ENCODE measurements around the gene ZNF526.

ZNF526 gene

DNA sequence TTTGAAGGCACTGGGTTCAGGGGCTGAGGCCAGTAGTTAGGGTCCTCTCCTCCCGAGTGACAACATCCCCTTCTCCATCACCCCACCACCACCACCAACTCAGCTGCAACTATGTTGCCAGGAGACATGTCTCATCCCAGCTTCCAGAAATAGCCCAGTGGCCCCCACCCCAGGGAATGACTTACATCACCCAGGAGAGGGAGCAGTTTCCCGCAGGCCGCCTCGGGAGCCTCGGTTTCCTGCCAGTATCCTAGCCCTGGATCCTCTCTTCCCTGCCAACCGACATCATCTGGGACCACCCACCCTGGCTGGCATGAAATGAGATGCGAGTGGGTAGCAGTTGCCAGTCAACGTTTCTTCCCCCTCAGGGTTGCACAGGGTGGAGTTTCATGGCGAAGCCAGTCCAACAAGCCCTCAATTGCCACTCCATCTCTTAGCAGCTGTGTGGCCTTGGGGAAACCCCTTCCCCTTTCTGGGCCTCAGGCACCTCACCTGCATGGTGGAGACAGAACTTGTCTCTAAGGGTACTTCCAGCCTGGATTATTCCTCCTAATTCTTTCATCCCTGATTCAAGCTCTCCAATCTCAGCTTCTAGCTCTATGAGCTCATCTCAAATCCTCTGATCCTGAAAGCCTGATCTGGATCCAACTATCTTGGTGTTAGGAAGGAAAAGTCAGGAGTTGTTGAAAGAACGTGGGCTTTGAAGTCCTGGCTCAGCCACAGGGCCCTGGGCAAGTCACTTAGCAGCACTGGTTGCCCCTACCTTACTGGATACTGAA, 26.2 kb downstream of the ZNF526 start:
- FAIRE-seq (no peak), DNase-seq (ENCODE audit: low spot score) (peak; percentile 55)

DNA sequence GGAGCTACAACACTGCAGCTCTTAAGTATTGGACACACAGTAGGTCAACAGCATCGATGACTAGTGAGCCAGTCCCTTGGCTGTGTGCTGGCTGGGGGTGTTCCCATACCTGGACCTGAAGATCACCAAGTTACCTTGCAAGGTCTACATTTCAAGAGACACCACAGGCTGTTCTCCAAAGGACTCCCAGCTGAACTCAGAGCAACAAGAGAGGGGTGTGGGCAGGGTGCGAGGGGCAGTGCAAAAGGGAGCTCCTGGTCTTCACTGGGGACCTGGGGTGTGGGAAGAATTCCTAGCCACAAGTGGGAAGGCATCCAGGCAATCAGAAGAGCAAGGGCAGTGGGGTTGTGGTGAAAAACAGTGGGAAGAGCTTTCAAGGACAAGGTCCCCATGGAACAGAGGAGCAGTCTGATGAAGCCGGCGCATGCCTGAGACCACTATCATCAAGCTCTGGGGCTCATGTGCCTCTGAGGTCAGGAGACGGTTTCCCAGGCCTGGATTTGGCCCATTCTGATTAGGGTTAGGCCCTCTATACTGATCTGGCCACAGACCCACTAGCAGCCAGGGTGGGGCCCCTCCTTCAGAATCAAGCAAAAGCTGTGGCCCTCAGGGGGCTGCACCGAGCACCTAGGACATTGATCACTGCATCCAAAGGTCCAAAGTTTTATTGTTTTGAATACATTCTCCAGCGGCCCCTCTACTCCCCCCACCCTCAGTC, 27.0 kb downstream of the ZNF526 start:
- DNase-seq (ENCODE audit: low spot score) (no peak), FAIRE-seq (no peak)

DNA sequence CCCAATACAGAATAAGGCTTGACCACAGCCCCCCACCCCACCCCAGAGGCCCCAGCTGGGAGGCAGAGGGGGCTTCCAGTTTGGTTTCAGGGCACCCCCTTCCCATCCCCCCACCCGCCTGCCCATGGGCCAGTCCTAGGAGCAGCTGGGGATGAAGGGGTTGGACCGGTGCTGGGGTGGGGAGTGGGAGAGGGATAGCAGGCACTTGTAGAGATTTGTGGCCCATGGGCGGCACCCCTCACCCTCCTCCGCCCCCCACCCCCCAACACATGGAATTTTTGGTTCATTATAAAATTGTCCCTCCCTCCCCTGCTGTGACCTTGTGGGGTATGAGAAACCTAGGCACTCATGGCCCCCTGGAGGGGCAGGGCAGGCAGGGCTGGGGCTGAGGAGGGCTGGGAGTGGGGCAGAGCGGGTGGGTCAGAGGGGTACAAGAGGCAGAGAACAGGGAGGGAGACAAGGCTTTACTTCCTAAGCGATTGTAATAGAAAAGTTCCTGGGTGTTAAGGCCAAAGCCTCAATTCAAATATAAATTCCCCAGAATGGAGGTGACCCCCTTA, 27.6 kb downstream of the ZNF526 start:
- DNase-seq (ENCODE audit: low spot score), result no peak

DNA sequence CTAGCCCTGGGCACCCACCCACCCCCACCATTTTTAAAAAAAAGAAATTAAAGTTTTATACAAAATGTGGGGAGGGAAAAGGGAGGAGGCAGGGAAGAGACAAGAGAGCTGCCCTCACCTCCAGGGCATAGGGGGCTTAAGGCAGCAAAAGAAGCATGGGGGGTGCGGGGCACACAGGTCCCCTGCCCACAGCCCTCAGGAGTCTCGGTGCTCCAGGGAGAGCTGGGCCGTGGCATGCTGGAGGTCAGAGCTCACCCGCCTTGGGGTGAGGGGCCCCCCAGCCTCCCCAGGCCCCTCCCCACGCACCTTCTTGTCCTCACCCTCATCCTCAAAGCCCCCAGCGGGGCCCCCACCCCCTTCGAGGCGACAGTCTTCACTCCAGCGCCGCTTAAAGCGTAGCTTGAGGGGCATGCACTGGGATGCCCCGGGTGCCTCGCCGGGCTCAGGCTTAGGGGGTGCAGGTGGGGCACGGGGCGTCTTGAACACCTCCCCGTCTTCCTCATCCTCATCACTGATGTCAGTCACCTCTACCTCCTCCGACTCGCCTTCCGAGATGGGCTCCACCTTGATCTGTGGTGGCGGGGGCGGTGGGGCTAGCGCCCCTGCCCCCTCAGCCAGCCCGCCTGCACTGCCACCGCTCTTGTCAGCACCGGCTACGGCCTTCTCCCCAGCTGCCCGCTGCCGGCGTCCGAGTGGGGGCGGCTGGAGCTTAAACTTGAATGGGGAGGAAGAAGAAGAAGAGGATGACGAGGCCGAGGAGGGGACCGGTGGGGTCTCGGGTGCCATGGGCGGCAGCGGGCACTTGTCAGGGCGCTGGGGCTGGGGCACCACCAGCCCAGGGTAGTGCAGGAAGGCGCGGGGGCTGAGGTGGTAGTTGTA, 28.4 kb downstream of the ZNF526 start:
- FAIRE-seq (no peak), DNase-seq (ENCODE audit: low spot score) (no peak)

More for the DNA sequence above, 27.6 kb downstream of the ZNF526 start:
- FAIRE-seq, result no peak

DNA sequence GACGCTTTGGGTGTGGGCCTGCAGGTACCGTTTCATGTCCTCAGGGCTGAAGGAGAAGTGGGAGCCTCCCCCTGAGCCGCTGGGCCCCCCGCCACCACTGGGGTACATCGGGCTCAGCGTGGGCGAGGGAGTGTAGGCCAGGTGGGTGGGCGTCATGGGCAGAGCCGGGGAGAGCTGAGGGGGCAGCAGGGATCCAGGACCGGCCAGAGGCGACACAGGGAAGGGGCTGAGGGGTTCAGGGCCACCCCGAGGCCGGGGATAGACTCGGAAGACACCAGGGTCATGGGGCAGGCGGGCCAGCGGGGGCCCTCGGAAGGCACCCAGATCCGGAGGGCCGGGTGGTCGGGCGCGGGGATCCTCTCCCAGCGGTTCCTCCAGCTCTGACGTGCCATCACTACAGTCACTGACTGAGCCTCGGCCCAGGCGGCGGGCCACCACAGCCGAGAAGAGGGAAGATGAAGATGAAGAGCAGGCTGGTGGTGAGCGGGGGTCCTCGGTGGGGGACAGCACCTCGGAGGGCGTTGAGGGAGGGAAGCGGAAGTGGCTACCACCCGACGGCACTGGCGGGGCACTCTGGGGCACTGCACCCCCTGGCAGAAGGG, 29.1 kb downstream of the ZNF526 start:
- DNase-seq (ENCODE audit: low spot score), result no peak
- no peak for FAIRE-seq

DNA sequence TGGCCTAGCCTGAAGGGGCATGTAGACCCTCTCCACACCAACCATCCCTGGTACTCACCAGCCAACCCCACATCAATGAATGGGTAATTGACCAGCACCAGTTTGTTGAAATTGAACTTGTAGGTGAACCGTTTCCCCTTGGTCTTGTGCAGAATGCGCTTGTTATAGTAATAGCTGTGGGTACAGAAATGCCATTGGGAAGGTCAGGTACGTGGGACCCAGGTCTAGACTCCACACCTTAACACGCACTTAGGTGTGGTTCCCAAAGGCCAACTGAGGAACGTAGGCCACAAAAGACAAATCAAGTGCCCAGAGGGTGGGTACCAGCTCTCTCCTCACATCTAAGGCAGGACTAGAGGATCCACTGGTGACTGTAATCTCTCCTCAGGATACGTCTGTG, 29.7 kb downstream of the ZNF526 start:
- DNase-seq (ENCODE audit: low spot score), result no peak
- no peak for FAIRE-seq

DNA sequence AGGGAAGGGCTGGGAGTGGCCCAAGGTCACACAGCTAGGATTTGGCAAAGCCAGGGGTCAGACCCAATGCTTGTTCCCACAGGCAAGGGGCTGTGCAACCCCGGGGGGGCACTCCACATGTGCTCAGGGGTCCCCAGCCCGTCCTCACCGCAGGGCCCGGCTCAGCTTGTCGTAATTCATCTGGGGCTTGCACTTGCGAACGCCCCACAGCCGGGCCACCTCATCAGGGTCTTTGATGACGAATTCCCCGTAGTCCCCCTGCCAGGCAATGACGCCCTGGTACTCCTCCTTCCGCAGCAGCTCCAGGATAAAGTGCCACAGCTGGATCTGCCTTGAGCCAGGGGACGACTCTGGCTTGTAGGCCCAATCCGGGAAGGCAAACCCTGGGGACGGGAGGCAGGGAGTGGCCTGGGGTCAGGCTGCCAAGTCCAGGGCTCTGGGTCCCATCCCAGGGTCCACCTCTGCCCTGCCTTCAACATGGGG, 30.1 kb downstream of the ZNF526 start:
- DNase-seq (ENCODE audit: low spot score) (no peak), FAIRE-seq (no peak)

DNA sequence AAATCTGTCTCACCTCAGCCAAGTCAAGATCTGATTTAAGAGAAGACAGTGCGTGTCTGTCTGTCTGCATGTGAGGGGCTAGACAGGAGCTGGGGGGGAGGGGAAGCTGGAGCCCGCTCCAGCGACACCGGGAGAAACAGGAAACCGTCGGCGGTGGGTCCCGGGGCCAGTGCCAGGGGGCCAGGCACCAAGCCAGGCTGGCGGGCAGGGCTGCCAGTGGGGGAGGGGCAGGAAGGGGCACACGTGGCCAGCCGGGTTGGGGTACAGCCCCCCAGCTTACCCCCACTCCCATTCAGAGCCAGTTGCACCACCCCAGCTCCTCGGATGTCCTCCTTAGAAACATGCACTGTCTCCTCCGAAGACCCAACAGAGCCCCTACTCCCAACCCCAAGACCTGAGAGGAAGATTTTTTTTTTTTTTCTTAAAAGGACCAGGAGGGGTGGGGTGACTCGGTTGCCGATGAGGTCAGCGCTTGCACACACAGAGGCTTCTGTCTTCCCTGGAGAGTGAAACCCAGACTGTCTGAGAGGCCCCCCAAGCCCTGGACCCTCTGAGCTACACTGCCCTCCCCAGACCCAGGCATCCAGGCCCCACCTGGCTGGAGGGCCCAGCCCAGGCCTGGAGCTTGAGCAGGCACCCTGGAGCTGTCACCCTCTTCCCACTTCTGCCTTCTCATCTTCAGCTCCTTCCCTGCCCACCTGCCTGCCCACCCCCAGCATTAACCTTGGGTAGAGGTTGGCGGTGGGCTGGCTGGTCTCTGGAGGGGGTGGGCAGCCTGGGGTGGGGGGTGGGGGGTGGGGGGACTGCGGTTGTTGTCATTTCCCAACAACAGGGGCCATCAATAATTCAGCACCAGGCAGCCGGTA, 30.8 kb downstream of the ZNF526 start:
- peak; percentile 74 for FAIRE-seq
- peak; percentile 32 for DNase-seq (ENCODE audit: low spot score)

DNA sequence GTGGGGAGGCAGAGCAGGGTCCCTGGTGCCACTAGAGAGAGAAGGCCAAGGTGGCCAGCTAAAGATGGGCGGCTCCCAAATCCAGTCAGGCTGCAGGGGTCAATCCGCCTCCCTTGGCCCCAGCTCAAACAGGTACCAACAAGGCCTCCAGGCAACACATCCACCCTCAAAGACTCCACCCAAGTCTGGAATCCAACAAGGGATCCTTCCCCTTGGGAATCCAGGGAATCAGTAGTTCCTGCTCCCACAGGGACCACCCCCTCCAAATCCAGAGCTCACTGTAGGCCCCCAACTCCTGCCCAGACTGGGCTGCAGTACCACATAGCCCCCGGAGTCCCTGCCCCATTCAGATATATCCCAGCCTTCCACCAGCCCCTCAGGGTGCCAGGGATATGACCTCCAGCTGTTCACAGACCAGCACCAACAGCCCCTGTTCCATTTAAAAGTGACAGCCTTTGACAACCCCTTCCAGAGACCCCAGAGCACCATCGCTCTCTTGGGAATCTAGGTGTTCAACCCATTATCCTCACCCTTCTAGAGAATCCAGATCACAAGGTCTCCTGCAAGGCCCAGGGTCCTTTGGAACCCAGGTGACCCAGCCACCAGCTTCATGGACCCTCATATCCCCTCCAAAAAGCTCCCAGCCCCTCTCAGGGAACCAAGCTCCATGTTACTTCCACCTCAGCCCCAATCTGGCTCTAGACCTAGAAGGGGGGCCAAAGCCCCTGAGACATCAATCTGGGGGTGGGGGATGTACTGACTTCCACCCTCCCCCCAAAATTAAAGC, 31.7 kb downstream of the ZNF526 start:
- DNase-seq (ENCODE audit: low spot score) (no peak), FAIRE-seq (no peak)

DNA sequence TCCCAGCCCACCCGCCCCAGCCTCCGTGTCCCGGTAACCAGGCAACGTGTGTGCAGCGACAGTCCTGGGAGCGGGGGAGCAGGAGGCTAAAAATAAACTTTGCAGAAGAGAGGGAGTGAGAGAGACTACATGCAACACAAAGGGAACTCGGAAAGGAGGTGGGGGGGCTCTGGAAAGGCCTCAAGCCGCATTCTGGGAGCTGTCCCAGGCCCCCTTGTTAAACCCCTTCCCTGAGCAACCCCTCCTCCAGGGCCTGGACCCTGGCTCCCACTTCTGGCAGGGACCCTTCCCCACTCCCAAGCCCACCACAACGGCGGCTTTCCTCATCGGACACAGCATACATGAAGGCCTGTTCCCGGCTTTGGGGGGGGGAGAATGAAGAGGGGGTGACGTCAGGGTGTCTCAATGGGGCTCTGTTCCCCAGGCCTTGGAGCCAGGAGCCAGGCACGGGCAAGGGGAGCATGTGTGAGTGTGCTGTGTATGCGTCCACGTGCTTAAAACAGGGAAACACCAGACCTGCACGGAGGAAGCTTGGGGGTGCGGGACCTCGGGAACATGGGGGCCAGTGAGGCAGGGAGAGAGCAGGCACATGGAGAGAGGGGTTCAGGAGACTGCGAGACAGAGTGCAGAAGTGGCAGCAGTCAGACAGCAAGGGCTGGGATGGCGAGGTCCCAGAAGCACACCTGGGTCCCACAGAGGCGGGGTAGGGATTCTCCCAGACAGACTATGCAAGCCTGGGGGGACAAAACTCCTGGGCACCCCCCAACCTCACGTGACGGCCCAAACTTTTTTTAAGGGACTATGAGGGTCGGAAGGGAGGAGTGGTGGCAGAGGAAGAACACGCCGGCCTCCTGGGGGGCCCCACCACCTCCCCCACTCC, 32.5 kb downstream of the ZNF526 start:
- DNase-seq (ENCODE audit: low spot score) (no peak), FAIRE-seq (no peak)

DNA sequence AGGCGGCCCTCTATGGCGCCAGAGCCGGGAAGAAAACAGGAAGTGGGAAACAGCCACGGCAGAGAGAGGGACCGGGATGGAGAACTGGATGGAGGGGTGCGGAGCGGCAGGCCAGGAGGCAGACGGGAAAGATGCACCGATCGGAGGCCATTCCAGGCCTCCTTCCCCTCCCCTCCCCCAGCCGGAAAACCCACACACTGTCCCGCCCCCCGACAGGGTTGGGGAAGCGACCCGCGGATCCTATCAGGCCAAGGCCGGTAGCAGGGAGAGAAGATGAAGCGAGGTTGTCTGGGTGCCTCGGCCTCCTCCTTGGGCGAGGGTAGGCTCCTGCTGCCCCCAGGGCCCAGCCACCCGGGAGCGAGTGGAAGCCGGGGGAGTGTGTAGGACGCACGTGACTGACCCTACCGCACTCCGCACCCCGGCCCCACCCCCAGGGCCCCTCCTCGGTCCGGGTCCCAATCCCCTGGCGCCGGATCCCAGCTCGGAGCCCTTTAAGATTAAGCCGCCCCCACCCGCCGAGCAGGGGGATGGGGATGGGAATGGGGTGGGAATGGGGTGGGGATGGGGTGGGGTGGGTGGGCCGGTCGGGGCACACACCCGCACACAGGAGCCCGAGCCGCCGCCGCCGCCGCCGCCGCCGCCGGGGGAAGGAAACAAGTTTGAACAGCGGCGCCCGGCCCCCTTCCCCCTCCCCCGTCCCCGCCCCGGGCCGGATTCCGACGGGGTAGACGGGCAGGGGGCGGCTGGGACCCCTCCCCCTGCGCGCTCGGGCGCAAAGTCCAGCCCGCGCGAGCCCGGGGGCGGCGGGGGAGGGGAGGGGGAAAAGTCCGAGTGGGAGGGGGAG, 33.4 kb downstream of the ZNF526 start:
- DNase-seq (ENCODE audit: low spot score) (peak; percentile 70), FAIRE-seq (no peak)

DNA sequence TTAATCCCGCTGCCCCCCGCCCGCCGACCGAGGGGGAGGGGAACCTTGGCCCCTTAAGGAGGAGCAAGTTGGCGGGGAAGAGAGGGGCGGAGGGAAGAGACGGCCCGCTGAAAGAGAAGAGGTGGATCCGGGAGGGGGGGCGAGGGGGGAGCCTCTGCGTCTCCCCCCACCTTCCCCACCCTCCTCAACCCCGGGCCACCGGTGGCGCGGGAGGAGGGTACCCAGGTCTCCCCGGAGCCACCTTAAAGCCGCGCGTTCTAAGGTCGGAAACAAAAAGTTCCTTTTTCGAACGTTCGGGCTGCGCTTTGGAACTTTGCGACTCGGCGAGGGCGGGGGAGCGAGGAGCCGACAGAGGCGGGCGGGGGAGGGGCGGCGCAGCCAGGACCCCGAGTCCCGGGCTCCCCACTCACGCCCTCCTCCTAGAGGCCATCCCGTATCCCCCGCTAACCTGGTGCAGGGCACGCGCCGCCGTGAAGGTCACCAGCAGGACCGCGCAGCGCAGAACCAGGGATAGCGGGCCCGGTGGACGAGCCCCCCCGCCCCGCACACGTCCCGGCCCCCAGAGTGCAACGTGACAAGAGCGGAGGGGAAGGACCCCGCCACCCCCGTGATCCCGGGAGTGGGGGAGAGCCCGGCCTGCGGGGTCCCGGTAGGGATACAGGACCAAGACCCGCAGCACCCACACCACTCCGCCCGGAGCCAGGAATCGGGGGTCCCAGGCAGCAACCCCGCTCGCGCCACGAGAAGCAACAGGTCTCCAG, 34.2 kb downstream of the ZNF526 start:
- DNase-seq (ENCODE audit: low spot score) (peak; percentile 69), FAIRE-seq (no peak)

DNA sequence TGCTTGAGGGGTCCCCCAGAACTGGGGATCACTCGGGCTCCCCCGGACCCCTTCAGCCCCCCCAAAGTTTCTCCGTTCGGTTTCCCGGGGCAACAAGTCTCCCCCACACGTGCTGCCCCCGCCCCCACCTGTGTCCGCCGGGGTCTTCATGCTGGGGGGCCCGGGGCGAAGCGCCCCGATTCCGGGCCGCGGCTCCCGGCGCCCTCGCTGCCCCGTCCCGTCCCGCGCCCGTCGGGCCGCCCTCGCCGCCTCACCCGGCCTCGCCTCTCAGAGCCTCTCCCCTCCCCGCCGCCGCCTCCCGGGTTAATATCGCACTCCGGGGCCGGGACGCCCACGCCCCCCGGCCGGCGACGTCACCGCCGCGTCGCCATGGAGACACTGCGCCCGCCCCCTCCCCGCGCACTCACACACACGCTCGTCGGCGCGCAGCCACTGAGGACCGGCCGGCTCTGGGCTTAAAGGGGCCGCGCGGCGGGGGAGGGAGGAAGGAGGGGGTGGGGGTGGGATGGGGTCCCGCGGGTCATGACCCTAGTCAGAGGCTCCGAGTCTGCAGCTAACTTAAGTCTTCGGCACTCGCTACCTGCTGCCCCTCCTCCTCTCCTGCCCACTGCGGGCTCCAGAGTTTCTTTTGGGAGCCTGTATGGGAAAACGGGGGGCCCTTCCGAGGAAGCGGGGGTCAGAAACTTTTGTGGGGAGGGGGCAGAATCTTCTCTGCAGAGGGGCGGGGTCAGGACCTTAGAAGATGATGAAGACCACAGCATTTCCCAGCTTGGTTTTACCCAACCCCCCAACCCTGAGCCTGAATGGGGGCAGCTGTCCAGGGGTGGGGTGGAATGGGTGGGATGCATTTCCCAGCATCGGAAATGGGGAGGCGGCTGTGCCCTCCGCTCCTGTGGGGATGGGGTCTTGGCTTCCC, 35.0 kb downstream of the ZNF526 start, which contains the start of gene ERF:
ERF (minus strand) TSS at position 279 of the 916 bp plus-strand sequence; CDS start at position 150, 129 bp downstream.
- peak; percentile 92 for FAIRE-seq
- DNase-seq (ENCODE audit: low spot score), result peak; percentile 92

DNA sequence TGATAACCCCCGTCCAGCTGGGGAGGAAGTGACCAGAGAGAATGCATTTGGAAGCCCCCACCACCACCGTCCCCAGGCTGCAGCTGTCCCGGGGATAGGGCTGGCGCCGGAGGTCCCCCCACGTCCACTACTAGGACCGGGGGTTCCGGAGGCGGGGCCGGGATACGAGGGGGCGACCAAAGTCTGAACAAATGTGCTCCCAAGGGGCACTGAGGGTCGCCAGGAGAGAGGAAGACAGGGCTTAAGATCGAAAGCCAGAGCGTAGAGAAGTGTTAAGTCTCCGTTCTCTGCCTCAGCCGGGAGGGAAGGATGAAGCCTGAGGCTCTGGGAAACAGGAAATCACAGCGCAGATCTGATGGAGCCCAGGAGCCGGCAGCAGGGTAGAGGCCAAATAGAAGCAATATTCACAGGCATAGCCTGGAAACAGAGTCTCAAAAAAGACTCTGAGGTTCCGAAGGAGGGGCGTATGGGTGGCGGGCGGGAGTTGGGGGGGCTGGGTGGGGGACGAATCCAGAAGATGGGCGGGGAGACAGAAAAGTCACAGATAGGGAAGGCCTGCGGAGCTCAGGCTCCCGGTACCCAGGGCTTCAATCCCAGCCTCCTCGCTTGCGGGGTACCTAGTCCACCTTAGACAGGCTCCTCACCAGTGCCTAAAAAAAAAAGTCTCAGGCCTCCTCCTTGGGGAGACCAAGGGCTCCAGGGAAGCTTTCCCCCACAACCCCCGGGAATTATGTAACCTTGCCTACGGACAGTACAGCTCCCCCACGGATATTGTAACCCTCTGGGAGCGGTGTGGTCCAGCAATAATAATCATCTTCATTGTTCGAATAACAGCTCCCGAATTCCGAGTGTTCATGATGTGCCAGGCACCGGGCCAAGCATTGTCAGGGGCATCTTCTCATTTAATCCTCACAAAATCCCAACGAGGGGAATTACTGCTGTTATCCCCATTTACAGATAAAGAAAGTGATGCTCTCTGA, 35.9 kb downstream of the ZNF526 start:
- FAIRE-seq (peak; percentile 82), DNase-seq (ENCODE audit: low spot score) (peak; percentile 35)

All from urothelium cell line (cell line).